Esophagus muscularis mucosa (tissue), 3 donors: ENCODE data around the gene CEP131.

Experiments used
- POLR2A ChIP-seq: fragments of 450-650 bp; IDR thresholded peaks from one replicate; pipeline ENCODE4 v1.6.1; 2017; ENCODE audit warnings: antibody characterized with exemption, moderate library complexity, mild to moderate bottlenecking, low read depth
- POLR2AphosphoS5 ChIP-seq, 2 donors: sonication (generic); formaldehyde crosslinking; IDR thresholded peaks; one replicate each; pipeline ENCODE4 v1.6.1; 2017; ENCODE audit warnings: antibody characterized with exemption in 2 of 2
- TF ChIP-seq, protein P1 (sequence below), 3 experiments: fragments of 200-600 bp in 2 of 3; fragments of 450-650 bp in 1 of 3; sonication (generic) in 2 of 3; IDR thresholded peaks; one replicate each; pipeline ENCODE4 v1.5.1; 2017 to 2019; ENCODE audit warnings: antibody characterized with exemption in 3 of 3, mild to moderate bottlenecking in 2 of 3, moderate library complexity in 1 of 3

GRCh38 chr17:81171941-81172340 lies 50.8 kb downstream of the CEP131 start:
- no peak for TF ChIP-seq POLR2AphosphoS5 (IDR thresholded peaks at IDR 0.05)
- TF ChIP-seq, protein P1, sequence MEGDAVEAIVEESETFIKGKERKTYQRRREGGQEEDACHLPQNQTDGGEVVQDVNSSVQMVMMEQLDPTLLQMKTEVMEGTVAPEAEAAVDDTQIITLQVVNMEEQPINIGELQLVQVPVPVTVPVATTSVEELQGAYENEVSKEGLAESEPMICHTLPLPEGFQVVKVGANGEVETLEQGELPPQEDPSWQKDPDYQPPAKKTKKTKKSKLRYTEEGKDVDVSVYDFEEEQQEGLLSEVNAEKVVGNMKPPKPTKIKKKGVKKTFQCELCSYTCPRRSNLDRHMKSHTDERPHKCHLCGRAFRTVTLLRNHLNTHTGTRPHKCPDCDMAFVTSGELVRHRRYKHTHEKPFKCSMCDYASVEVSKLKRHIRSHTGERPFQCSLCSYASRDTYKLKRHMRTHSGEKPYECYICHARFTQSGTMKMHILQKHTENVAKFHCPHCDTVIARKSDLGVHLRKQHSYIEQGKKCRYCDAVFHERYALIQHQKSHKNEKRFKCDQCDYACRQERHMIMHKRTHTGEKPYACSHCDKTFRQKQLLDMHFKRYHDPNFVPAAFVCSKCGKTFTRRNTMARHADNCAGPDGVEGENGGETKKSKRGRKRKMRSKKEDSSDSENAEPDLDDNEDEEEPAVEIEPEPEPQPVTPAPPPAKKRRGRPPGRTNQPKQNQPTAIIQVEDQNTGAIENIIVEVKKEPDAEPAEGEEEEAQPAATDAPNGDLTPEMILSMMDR (IDR thresholded peaks at IDR 0.05): no peak
- no peak for TF ChIP-seq POLR2A
